Measurements from ENCODE around the gene MARCKSL1. TPM values are rescaled to one million over a fixed set of nuclear protein-coding genes. Genes with fewer than 3 reads are reported as not detected.

MARCKSL1 gene
- total RNA-seq, 4 donors from 2014 or later: 6.9 to 21.0 (median 11.1) TPM

- DNase-seq (ENCODE audit: low spot score in 2 of 2): no peak
- no peak overlapping the region for H3K4me3 ChIP-seq (ENCODE audit: low read depth, poor library complexity, severe bottlenecking)
- WGBS, 2 donors: 60 to 68% methylated on average over 15 to 16 of the region's 16 CpGs
- TF ChIP-seq POLR2A (IDR thresholded peaks at IDR 0.05) (no peak), CTCF (IDR thresholded peaks at IDR 0.05) (no peak)
- intact Hi-C loops (cut with DNase I; ENCODE audit: low total_unique reads): no loop called here
Observed at GRCh38 chr1:32337855-32338636, 2.0 kb upstream of the MARCKSL1 start.

- 44 to 60% methylated on average over 6 to 8 of the region's 8 CpGs for WGBS, 2 donors
- TF ChIP-seq POLR2A (IDR thresholded peaks at IDR 0.05): no peak
- no peak for TF ChIP-seq CTCF (IDR thresholded peaks at IDR 0.05)
- no peak overlapping the region for H3K4me3 ChIP-seq (ENCODE audit: low read depth, poor library complexity, severe bottlenecking)
- no peak for DNase-seq (ENCODE audit: low spot score in 2 of 2)
- intact Hi-C loops (cut with DNase I; ENCODE audit: low total_unique reads): no loop called here
Observed at GRCh38 chr1:32336963-32337675, 1.1 kb upstream of the MARCKSL1 start.

- DNase-seq (ENCODE audit: low spot score in 2 of 2): no peak
- H3K4me3 ChIP-seq (ENCODE audit: low read depth, poor library complexity, severe bottlenecking): no peak overlapping the region
- TF ChIP-seq CTCF (IDR thresholded peaks at IDR 0.05) (no peak), POLR2A (IDR thresholded peaks at IDR 0.05) (no peak)
- intact Hi-C loops (cut with DNase I; ENCODE audit: low total_unique reads): no loop called here
- 26 to 37% methylated on average over 13 to 15 of the region's 15 CpGs for WGBS, 2 donors
Observed at GRCh38 chr1:32336591-32336932, 529 bp upstream of the MARCKSL1 start.

- TF ChIP-seq CTCF (IDR thresholded peaks at IDR 0.05) (no peak), POLR2A (IDR thresholded peaks at IDR 0.05) (no peak)
- peak overlapping the region; percentile 59 for H3K4me3 ChIP-seq (ENCODE audit: low read depth, poor library complexity, severe bottlenecking)
- intact Hi-C loops (cut with DNase I; ENCODE audit: low total_unique reads): no loop called here
- DNase-seq (ENCODE audit: low spot score in 2 of 2): no peak
- WGBS, 2 donors: 0 to 2% methylated on average over 8 to 23 of the region's 34 CpGs
Observed at GRCh38 chr1:32335535-32335789, 571 bp downstream of the MARCKSL1 start.

GRCh38 chr1:32334864-32335534 lies 1.0 kb downstream of the MARCKSL1 start:
- DNase-seq (ENCODE audit: low spot score in 2 of 2): no peak

More at GRCh38 chr1:32334864-32335534, 1.0 kb downstream of the MARCKSL1 start:
- TF ChIP-seq CTCF (IDR thresholded peaks at IDR 0.05) (no peak), POLR2A (IDR thresholded peaks at IDR 0.05) (no peak)
- H3K4me3 ChIP-seq (ENCODE audit: low read depth, poor library complexity, severe bottlenecking): peak overlapping the region; percentile 59
- intact Hi-C loops (cut with DNase I; ENCODE audit: low total_unique reads): no loop called here
- WGBS, 2 donors: 5% methylated on average over 45 to 46 of the region's 46 CpGs

All from lower leg skin (tissue), 4 donors.